ENCODE data around the gene CFTR. TPM values are rescaled to one million over a fixed set of nuclear protein-coding genes. Genes with fewer than 3 reads are reported as not detected.

CFTR gene
- total RNA-seq, 4 donors from 2014 or later = 0.44 TPM; not detected in 3

DNA sequence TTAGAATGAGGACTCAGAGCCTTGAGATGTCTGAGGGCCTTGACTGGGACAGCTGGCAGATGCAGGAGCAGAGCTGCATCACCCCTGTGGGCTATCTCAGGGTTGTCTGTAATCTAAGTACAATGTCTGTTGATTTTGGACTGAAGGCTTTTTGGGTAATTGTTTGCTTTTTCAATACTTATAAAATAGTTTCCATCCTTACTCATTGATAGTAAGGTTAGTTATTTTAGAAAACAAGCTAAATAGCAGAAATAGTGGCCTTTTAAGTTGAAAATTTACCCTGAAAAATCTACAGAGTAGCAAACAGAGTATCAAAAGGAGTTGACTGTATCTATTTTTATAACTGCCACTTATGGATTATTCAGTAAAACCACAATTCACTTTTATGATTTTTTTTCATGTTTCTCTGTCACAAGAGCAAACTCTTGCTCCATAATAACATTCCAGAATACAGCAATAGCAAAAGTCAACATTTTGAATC is 179.7 kb downstream of the CFTR start:
- ATAC-seq = no peak
- in situ Hi-C loops (cut with MboI; ENCODE audit: low sequenced_read_pairs in 4 of 4) = no loop called here

DNA sequence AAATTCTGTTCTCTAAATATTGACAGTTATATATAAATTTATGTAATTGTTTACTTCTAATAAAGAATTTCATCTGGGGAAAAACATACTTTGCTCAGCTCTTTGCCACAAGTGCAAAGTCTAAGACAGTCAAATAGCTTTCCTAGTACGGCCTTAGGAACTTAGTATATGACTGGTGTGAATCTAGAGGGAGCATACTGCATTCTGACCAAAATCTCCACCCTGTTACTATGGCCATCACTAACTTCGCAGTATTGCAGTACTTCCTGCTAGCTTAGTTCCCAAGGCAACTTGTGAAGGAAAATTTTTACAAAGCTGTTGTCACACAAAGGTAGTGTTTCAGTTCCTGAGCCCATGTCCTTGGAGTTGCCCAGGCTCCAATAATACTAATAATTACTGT is 181.5 kb downstream of the CFTR start:
- no peak for TF ChIP-seq POLR2A (IDR thresholded peaks at IDR 0.05)
- TF ChIP-seq, protein P1, sequence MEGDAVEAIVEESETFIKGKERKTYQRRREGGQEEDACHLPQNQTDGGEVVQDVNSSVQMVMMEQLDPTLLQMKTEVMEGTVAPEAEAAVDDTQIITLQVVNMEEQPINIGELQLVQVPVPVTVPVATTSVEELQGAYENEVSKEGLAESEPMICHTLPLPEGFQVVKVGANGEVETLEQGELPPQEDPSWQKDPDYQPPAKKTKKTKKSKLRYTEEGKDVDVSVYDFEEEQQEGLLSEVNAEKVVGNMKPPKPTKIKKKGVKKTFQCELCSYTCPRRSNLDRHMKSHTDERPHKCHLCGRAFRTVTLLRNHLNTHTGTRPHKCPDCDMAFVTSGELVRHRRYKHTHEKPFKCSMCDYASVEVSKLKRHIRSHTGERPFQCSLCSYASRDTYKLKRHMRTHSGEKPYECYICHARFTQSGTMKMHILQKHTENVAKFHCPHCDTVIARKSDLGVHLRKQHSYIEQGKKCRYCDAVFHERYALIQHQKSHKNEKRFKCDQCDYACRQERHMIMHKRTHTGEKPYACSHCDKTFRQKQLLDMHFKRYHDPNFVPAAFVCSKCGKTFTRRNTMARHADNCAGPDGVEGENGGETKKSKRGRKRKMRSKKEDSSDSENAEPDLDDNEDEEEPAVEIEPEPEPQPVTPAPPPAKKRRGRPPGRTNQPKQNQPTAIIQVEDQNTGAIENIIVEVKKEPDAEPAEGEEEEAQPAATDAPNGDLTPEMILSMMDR (IDR thresholded peaks at IDR 0.05 in 4 of 5, conservative IDR thresholded peaks at IDR 0.05 in 1 of 5) = no peak
- intact Hi-C loops (cut with DNase I; ENCODE audit: low total_unique reads) = no loop called here
- Histone ChIP-seq H3K27me3 (no peaks in the 10 kb centered on the region), H3K36me3 (no peaks in the 10 kb centered on the region), H3K4me3 (no peak overlapping the region), H3K9me3 (no peaks in the 10 kb centered on the region), H3K27ac (no peak overlapping the region), H3K4me1 (no peaks in the 10 kb centered on the region)
- DNase-seq = no peak
- in situ Hi-C loops (cut with MboI; ENCODE audit: low sequenced_read_pairs in 4 of 4) = no loop called here
- no peak for ATAC-seq

More for the DNA sequence above, 179.7 kb downstream of the CFTR start:
- no peaks in the 10 kb centered on the region for H3K27me3 ChIP-seq
- no peaks in the 10 kb centered on the region for H3K36me3 ChIP-seq
- H3K4me1 ChIP-seq = no peaks in the 10 kb centered on the region
- no peak overlapping the region for H3K27ac ChIP-seq
- no peak overlapping the region for H3K4me3 ChIP-seq
- TF ChIP-seq, protein P1 (IDR thresholded peaks at IDR 0.05 in 4 of 5, conservative IDR thresholded peaks at IDR 0.05 in 1 of 5) = no peak
- TF ChIP-seq POLR2A (IDR thresholded peaks at IDR 0.05) = no peak
- intact Hi-C loops (cut with DNase I; ENCODE audit: low total_unique reads) = no loop called here
- no peaks in the 10 kb centered on the region for H3K9me3 ChIP-seq
- no peak for DNase-seq

DNA sequence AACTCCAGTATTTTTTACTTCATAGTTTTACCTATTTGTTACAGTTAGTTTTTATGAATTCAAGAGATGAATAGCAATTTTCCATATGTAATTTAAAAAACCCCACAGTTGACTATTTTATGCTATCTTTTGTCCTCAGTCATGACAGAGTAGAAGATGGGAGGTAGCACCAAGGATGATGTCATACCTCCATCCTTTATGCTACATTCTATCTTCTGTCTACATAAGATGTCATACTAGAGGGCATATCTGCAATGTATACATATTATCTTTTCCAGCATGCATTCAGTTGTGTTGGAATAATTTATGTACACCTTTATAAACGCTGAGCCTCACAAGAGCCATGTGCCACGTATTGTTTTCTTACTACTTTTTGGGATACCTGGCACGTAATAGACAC is 184.2 kb downstream of the CFTR start:
- DNase-seq = no peak
- no peak overlapping the region for H3K27ac ChIP-seq
- no peak for ATAC-seq
- H3K4me1 ChIP-seq = no peaks in the 10 kb centered on the region
- H3K27me3 ChIP-seq = no peaks in the 10 kb centered on the region
- no peak for TF ChIP-seq POLR2A (IDR thresholded peaks at IDR 0.05)
- TF ChIP-seq, protein P1 (IDR thresholded peaks at IDR 0.05 in 4 of 5, conservative IDR thresholded peaks at IDR 0.05 in 1 of 5) = no peak
- H3K9me3 ChIP-seq = no peaks in the 10 kb centered on the region
- in situ Hi-C loops (cut with MboI; ENCODE audit: low sequenced_read_pairs in 4 of 4) (no loop called here), intact Hi-C loops (cut with DNase I; ENCODE audit: low total_unique reads) (no loop called here)
- no peak overlapping the region for H3K4me3 ChIP-seq
- no peaks in the 10 kb centered on the region for H3K36me3 ChIP-seq

- in situ Hi-C loops (cut with MboI; ENCODE audit: low sequenced_read_pairs in 4 of 4) (no loop called here), intact Hi-C loops (cut with DNase I; ENCODE audit: low total_unique reads) (no loop called here)
- TF ChIP-seq, protein P1 (IDR thresholded peaks at IDR 0.05 in 4 of 5, conservative IDR thresholded peaks at IDR 0.05 in 1 of 5) = no peak
- TF ChIP-seq POLR2A (IDR thresholded peaks at IDR 0.05) = no peak
- no peaks in the 10 kb centered on the region for H3K27me3 ChIP-seq
- no peak overlapping the region for H3K27ac ChIP-seq
- ATAC-seq (no peak), DNase-seq (no peak)
- H3K4me3 ChIP-seq = no peak overlapping the region
- no peaks in the 10 kb centered on the region for H3K36me3 ChIP-seq
- H3K9me3 ChIP-seq = no peaks in the 10 kb centered on the region
- H3K4me1 ChIP-seq = no peaks in the 10 kb centered on the region
Measured at GRCh38 chr7:117665368-117665767, 185.5 kb downstream of the CFTR start.

- H3K4me1 ChIP-seq = no peaks in the 10 kb centered on the region
- intact Hi-C loops (cut with DNase I; ENCODE audit: low total_unique reads) = no loop called here
- H3K4me3 ChIP-seq = no peak overlapping the region
- H3K36me3 ChIP-seq = no peaks in the 10 kb centered on the region
- no peak overlapping the region for H3K27ac ChIP-seq
- no peaks in the 10 kb centered on the region for H3K27me3 ChIP-seq
- no peak for DNase-seq
- H3K9me3 ChIP-seq = no peaks in the 10 kb centered on the region
- ATAC-seq = no peak
- in situ Hi-C loops (cut with MboI; ENCODE audit: low sequenced_read_pairs in 4 of 4) = no loop called here
- TF ChIP-seq, protein P1 (IDR thresholded peaks at IDR 0.05 in 4 of 5, conservative IDR thresholded peaks at IDR 0.05 in 1 of 5) = no peak
- TF ChIP-seq POLR2A (IDR thresholded peaks at IDR 0.05) = no peak
Measured at GRCh38 chr7:117666031-117666430, 186.2 kb downstream of the CFTR start.

Measured in gastrocnemius medialis (tissue), 4 donors.